H9 (cell line): Measurements from ENCODE around the gene ARID5A. TPM values are rescaled to one million over a fixed set of nuclear protein-coding genes. Genes with fewer than 3 reads are reported as not detected.

ENCODE experiments used
- DNase-seq: peaks from one replicate; pipeline ENCODE4 v3.0.0-alpha.2; 2017
- H2AFZ ChIP-seq: one replicate; pipeline ENCODE4 v1.6.1; 2013; ENCODE audit warnings: mild to moderate bottlenecking, low read length, control low read depth, moderate library complexity
- H2AK5ac ChIP-seq: 2 replicates; pipeline ENCODE4 v1.6.1; 2013; ENCODE audit warnings: low read length, control low read depth, mixed read lengths; ENCODE audit not compliant: insufficient read length
- H2BK120ac ChIP-seq: one replicate; pipeline ENCODE4 v1.6.1; 2013; ENCODE audit warnings: low read depth, mild to moderate bottlenecking, low read length, control low read depth, inconsistent platforms; ENCODE audit not compliant: poor library complexity, severe bottlenecking
- H2BK12ac ChIP-seq: 2 replicates; pipeline ENCODE4 v1.6.1; 2013; ENCODE audit warnings: low read length, control low read depth, mixed read lengths, low read depth; ENCODE audit not compliant: insufficient read length
- H2BK15ac ChIP-seq: 2 replicates; pipeline ENCODE4 v1.6.1; 2013; ENCODE audit warnings: low read depth, low read length, control low read depth
- H2BK20ac ChIP-seq: one replicate; pipeline ENCODE4 v1.6.1; 2013; ENCODE audit warnings: low read depth, mild to moderate bottlenecking, low read length, control low read depth, inconsistent platforms; ENCODE audit not compliant: poor library complexity, severe bottlenecking
- H2BK5ac ChIP-seq: 2 replicates; pipeline ENCODE4 v1.6.1; 2013; ENCODE audit warnings: low read length, control low read depth, mixed read lengths; ENCODE audit not compliant: insufficient read length
- H3K14ac ChIP-seq: 2 replicates; pipeline ENCODE4 v1.6.1; 2013; ENCODE audit warnings: low read length, control low read depth; ENCODE audit not compliant: insufficient read depth
- H3K18ac ChIP-seq: 2 replicates; pipeline ENCODE4 v1.6.1; 2013; ENCODE audit warnings: low read depth, mild to moderate bottlenecking, mixed read lengths, low read length, control low read depth; ENCODE audit not compliant: insufficient read length
- H3K23ac ChIP-seq: 2 replicates; pipeline ENCODE4 v1.6.1; 2013; ENCODE audit warnings: low read length, control low read depth, mixed read lengths, low read depth; ENCODE audit not compliant: insufficient read length
- H3K23me2 ChIP-seq: 2 replicates; pipeline ENCODE4 v1.6.1; 2013; ENCODE audit warnings: low read depth, mild to moderate bottlenecking, mixed read lengths, low read length, control low read depth; ENCODE audit not compliant: insufficient read length, poor library complexity, severe bottlenecking
- H3K27ac ChIP-seq: 2 replicates; pipeline ENCODE4 v1.5.1; 2013; ENCODE audit warnings: low read length, control low read depth, mixed read lengths, low read depth; ENCODE audit not compliant: insufficient read length
- H3K27me3 ChIP-seq: 2 replicates; pipeline ENCODE4 v1.6.1; 2013; ENCODE audit warnings: low read length, control low read depth, inconsistent platforms; ENCODE audit not compliant: insufficient read depth
- H3K4ac ChIP-seq: 2 replicates; pipeline ENCODE4 v1.6.1; 2013; ENCODE audit warnings: low read depth, mild to moderate bottlenecking, control low read depth, inconsistent platforms, low read length, moderate library complexity
- H3K4me1 ChIP-seq: 2 replicates; pipeline ENCODE4 v1.6.1; 2013; ENCODE audit warnings: low read length, control low read depth, inconsistent platforms; ENCODE audit not compliant: insufficient read depth
- H3K4me2 ChIP-seq: 2 replicates; pipeline ENCODE4 v1.6.1; 2013; ENCODE audit warnings: low read length, control low read depth, mixed read lengths; ENCODE audit not compliant: insufficient read length, insufficient read depth
- H3K56ac ChIP-seq: 2 replicates; pipeline ENCODE4 v1.6.1; 2013; ENCODE audit warnings: low read depth, mild to moderate bottlenecking, mixed read lengths, low read length, control low read depth; ENCODE audit not compliant: insufficient read length
- H3K79me1 ChIP-seq: 2 replicates; pipeline ENCODE4 v1.6.1; 2013; ENCODE audit warnings: low read depth, mild to moderate bottlenecking, moderate library complexity, low read length, control low read depth, inconsistent platforms; ENCODE audit not compliant: insufficient read depth, poor library complexity, severe bottlenecking
- H3K79me2 ChIP-seq: 2 replicates; pipeline ENCODE4 v1.6.1; 2013; ENCODE audit warnings: low read length, control low read depth, inconsistent platforms; ENCODE audit not compliant: insufficient read depth
- H3K9ac ChIP-seq: 2 replicates; pipeline ENCODE4 v1.6.1; 2013; ENCODE audit warnings: low read length, control low read depth, mixed read lengths; ENCODE audit not compliant: insufficient read length; ENCODE audit errors: extremely low read depth
- H3K9me3 ChIP-seq: one replicate; pipeline ENCODE4 v1.6.1; 2013; ENCODE audit warnings: low read depth, low read length, inconsistent platforms; ENCODE audit not compliant: control insufficient read depth
- H3T11ph ChIP-seq: one replicate; pipeline ENCODE4 v1.6.1; 2013; ENCODE audit warnings: mild to moderate bottlenecking, low read length, control low read depth, inconsistent platforms
- H4K20me1 ChIP-seq: one replicate; pipeline ENCODE4 v1.6.1; 2013; ENCODE audit not compliant: control insufficient read depth, insufficient read length, insufficient read depth
- H4K5ac ChIP-seq: 2 replicates; pipeline ENCODE4 v1.6.1; 2013; ENCODE audit warnings: low read depth, mild to moderate bottlenecking, mixed read lengths, low read length, control low read depth; ENCODE audit not compliant: insufficient read length
- H4K8ac ChIP-seq: replicated peaks from 2 replicates; pipeline ENCODE4 v1.6.1; 2013; ENCODE audit warnings: low read length, control low read depth, mixed read lengths, low read depth; ENCODE audit not compliant: insufficient read length
- H4K91ac ChIP-seq: 2 replicates; pipeline ENCODE4 v1.6.1; 2013; ENCODE audit warnings: low read depth, mild to moderate bottlenecking, moderate library complexity, mixed read lengths, low read length, control low read depth; ENCODE audit not compliant: insufficient read length
- H3K27ac Mint-ChIP-seq, 3 experiments: 2 replicates in 2 of 3; 3 replicates in 1 of 3; pipeline ENCODE4 v1.8.0; 2020 to 2021; ENCODE audit warnings: mixed read lengths in 3 of 3, mild to moderate bottlenecking in 1 of 3, moderate library complexity in 1 of 3
- H3K27me3 Mint-ChIP-seq: 2 replicates; pipeline ENCODE4 v1.8.0; 2021; ENCODE audit warnings: low read depth, mild to moderate bottlenecking, moderate library complexity, mixed read lengths
- H3K36me3 Mint-ChIP-seq, 3 experiments: 2 replicates in 2 of 3; 3 replicates in 1 of 3; pipeline ENCODE4 v1.8.0; 2020 to 2021; ENCODE audit warnings: low read depth in 3 of 3, mixed read lengths in 3 of 3; ENCODE audit not compliant: insufficient read depth in 1 of 3
- H3K4me1 Mint-ChIP-seq, 2 experiments: 2 replicates each; pipeline ENCODE4 v1.8.0; 2020; ENCODE audit warnings: mixed read lengths in 2 of 2
- H3K4me3 Mint-ChIP-seq, 2 experiments: 2 replicates in 1 of 2; 3 replicates in 1 of 2; pipeline ENCODE4 v1.8.0; 2020 to 2021; ENCODE audit warnings: mild to moderate bottlenecking in 2 of 2, mixed read lengths in 2 of 2, moderate library complexity in 1 of 2
- H3K9me3 Mint-ChIP-seq, 2 experiments: 2 replicates in 1 of 2; 3 replicates in 1 of 2; pipeline ENCODE4 v1.8.0; 2020; ENCODE audit warnings: mild to moderate bottlenecking in 2 of 2, mixed read lengths in 2 of 2, moderate library complexity in 1 of 2
- WGBS: extraction: QIAGEN DNeasy Blood & Tissue Kit; methylation state at CpG from one replicate; pipeline ENCODE4 v1.1.7; 2013; ENCODE audit warnings: missing lambda C conversion rate, low lambda C conversion rate, mixed read lengths; ENCODE audit not compliant: insufficient read length; ENCODE audit errors: extremely low coverage; 5-methylcytosine and 5-hydroxymethylcytosine counted together
- total RNA-seq: library from RNA; stranded (reverse); gene quantifications from 2 replicates; pipeline ENCODE4 v1.2.1, GENCODE V29; 2021
- TF ChIP-seq, protein P1 (sequence below): fragments of 200-600 bp; sonication (generic); conservative IDR thresholded peaks from 3 replicates; pipeline ENCODE4 v1.8.0; 2021; ENCODE audit warnings: antibody characterized with exemption, mild to moderate bottlenecking

Gene ARID5A
- total RNA-seq, 1 experiment from 2014 or later: 4.5 TPM

DNA sequence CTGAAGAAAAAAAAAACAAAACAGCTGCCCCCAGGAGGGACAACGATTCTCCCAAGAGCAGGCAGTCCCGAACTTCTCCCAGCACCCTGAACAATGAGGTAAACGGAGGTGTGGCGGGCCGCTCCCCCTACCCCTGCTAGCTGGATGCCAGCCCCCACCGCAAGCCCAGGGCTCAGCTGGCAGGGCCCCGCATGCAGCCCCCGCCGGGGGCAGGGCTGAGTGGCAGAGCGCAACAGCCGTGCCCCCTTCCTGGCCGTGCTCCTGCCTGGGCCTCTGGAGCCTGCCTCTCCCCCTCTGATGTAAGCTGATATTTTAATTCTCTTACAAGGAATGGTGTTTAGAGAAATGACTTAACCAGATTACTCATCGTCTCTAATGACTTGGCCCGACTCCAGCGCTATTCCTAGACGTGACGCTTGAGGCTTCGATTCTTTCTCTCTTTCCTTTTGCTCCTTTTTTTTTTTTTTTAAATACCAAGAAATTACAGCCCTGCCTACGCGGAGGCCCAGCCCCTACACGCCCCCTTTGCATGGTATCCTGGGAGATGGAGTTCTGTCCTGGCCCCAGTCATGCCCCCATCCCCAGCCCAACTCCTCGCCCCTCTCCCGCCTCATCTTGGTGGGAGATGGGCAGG lies 4.6 kb upstream of the ARID5A start:
- H3K9ac ChIP-seq: no peak overlapping the region
- no peak overlapping the region for H2AFZ ChIP-seq

More for the DNA sequence above, 4.6 kb upstream of the ARID5A start:
- Histone ChIP-seq H3K79me2 (no peaks in the 10 kb centered on the region), H2BK20ac (no peak overlapping the region), H3K9me3 (no peaks in the 10 kb centered on the region), H2BK5ac (no peak overlapping the region), H3K79me1 (no peaks in the 10 kb centered on the region), H3K4me1 (peaks cover 3% of the 10 kb centered on the region; the same call in 1 of the 2 replicates), H4K8ac (no peak overlapping the region), H3K4ac (no peak overlapping the region), H3K56ac (no peak overlapping the region), H3K23ac (no peak overlapping the region), H3K4me2 (peak overlapping the region; percentile 23), H2AK5ac (no peak overlapping the region), H3K18ac (no peak overlapping the region), H2BK15ac (no peak overlapping the region), H4K91ac (no peak overlapping the region), H3T11ph (no peak overlapping the region), H2BK120ac (no peak overlapping the region), H3K27me3 (no peaks in the 10 kb centered on the region), H4K5ac (no peak overlapping the region), H2BK12ac (no peak overlapping the region), H3K14ac (no peak overlapping the region), H3K27ac (no peak overlapping the region), H4K20me1 (no peaks in the 10 kb centered on the region), H3K23me2 (peaks cover 4% of the 10 kb centered on the region)
- no CpG with 5 or more reads among the region's 23 CpGs for WGBS
- H3K4me1 Mint-ChIP-seq: peaks cover 15 to 27% of the 10 kb centered on the region in 2 experiments
- TF ChIP-seq, protein P1, sequence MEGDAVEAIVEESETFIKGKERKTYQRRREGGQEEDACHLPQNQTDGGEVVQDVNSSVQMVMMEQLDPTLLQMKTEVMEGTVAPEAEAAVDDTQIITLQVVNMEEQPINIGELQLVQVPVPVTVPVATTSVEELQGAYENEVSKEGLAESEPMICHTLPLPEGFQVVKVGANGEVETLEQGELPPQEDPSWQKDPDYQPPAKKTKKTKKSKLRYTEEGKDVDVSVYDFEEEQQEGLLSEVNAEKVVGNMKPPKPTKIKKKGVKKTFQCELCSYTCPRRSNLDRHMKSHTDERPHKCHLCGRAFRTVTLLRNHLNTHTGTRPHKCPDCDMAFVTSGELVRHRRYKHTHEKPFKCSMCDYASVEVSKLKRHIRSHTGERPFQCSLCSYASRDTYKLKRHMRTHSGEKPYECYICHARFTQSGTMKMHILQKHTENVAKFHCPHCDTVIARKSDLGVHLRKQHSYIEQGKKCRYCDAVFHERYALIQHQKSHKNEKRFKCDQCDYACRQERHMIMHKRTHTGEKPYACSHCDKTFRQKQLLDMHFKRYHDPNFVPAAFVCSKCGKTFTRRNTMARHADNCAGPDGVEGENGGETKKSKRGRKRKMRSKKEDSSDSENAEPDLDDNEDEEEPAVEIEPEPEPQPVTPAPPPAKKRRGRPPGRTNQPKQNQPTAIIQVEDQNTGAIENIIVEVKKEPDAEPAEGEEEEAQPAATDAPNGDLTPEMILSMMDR: no peak
- no peaks in the 10 kb centered on the region for H3K9me3 Mint-ChIP-seq
- H3K27ac Mint-ChIP-seq: peak overlapping the region in 2 of 3 experiments; percentile 61 to 68; a peak in 1 of 7 replicates
- H3K36me3 Mint-ChIP-seq: no peaks in the 10 kb centered on the region
- peak overlapping the region; percentile 61 to 79 for H3K4me3 Mint-ChIP-seq
- peak; percentile 75 for DNase-seq
- H3K27me3 Mint-ChIP-seq: peaks cover 49% of the 10 kb centered on the region
